ENCODE measurements around the gene NEUROG3.

The NEUROG3 gene

DNA sequence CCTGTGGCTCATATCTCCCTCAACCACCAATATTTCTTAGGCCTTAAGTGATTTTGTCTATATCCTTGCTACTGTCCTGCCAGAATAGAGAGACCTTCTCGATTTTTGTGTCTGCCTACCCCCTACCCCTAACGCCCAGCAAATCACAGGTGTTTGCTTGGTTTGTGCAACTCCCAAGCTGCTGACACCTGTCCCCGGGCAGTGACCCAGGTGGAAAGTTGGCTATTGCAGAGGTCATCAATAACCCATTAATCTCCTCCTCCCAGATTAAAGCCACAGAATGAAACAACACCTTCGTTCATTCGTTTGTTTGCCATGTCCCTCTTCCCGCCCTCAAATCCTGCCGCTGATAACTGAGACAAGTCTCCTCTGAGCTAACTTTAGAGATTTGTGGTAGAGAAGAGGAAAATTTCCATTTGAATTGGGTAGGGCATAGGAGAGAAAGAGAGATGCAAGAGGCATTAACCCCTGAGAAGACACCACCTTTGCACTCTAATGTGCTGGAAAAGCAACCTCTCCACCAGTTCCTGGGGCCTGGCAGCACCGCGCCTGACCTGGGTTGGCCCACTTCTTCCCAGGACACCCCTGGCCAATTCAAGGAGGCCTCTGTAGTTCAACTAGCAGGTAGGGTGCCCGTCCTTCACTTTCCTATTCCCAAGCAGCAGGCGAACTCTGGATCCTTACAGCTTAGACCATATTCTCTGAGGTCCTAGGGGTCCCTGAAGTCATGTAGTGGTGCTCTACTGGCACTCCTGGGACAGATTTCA, 3.0 kb downstream of the NEUROG3 start:
- TF ChIP-seq, protein P1, sequence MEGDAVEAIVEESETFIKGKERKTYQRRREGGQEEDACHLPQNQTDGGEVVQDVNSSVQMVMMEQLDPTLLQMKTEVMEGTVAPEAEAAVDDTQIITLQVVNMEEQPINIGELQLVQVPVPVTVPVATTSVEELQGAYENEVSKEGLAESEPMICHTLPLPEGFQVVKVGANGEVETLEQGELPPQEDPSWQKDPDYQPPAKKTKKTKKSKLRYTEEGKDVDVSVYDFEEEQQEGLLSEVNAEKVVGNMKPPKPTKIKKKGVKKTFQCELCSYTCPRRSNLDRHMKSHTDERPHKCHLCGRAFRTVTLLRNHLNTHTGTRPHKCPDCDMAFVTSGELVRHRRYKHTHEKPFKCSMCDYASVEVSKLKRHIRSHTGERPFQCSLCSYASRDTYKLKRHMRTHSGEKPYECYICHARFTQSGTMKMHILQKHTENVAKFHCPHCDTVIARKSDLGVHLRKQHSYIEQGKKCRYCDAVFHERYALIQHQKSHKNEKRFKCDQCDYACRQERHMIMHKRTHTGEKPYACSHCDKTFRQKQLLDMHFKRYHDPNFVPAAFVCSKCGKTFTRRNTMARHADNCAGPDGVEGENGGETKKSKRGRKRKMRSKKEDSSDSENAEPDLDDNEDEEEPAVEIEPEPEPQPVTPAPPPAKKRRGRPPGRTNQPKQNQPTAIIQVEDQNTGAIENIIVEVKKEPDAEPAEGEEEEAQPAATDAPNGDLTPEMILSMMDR (IDR thresholded peaks at IDR 0.05; ENCODE audit: insufficient read depth, low read length, poor library complexity, severe bottlenecking), result no peak
- Histone ChIP-seq H3K36me3 (ENCODE audit: control insufficient read depth, insufficient read depth, low read length) (no peaks in the 10 kb centered on the region), H3K27me3 (replicated peaks; ENCODE audit: control insufficient read depth, insufficient read depth, low read length) (peaks cover 10% of the 10 kb centered on the region), H3K4me3 (replicated peaks; ENCODE audit: low read depth, low read length) (no peak overlapping the region)
- DNase-seq (ENCODE audit: extremely low read depth, insufficient read length), result no peak

DNA sequence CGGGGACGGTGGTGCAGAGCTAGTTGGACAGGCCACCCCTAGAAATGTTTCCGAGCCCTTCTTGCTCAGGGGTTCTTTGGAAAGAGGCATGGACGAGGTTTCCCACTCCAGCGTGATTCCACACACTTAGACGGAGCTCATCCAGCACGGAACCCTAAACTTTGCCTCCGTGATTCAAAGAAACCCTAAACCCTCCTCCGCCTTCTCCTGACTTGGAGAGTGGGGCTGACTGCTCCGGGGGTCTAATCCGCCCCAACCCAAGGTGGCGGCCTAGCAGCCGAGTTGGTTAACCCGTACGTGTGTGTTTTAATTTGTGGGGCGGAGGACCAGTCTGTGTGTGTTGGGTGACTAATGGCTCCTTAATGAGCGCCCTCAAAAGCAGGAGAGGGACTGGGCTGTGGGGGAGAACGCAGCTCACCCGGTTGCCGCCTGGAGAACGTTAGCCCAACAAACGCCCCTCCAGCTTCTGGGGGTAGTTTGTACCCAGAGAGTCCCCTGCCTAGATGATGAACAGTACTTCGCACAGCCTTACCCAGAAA, 3.8 kb downstream of the NEUROG3 start:
- TF ChIP-seq, protein P1 (IDR thresholded peaks at IDR 0.05; ENCODE audit: insufficient read depth, low read length, poor library complexity, severe bottlenecking), result no peak
- H3K27me3 ChIP-seq (replicated peaks; ENCODE audit: control insufficient read depth, insufficient read depth, low read length), result peaks cover 8% of the 10 kb centered on the region
- H3K36me3 ChIP-seq (ENCODE audit: control insufficient read depth, insufficient read depth, low read length), result no peaks in the 10 kb centered on the region
- DNase-seq (ENCODE audit: extremely low read depth, insufficient read length), result no peak
- H3K4me3 ChIP-seq (replicated peaks; ENCODE audit: low read depth, low read length), result no peak overlapping the region

DNA sequence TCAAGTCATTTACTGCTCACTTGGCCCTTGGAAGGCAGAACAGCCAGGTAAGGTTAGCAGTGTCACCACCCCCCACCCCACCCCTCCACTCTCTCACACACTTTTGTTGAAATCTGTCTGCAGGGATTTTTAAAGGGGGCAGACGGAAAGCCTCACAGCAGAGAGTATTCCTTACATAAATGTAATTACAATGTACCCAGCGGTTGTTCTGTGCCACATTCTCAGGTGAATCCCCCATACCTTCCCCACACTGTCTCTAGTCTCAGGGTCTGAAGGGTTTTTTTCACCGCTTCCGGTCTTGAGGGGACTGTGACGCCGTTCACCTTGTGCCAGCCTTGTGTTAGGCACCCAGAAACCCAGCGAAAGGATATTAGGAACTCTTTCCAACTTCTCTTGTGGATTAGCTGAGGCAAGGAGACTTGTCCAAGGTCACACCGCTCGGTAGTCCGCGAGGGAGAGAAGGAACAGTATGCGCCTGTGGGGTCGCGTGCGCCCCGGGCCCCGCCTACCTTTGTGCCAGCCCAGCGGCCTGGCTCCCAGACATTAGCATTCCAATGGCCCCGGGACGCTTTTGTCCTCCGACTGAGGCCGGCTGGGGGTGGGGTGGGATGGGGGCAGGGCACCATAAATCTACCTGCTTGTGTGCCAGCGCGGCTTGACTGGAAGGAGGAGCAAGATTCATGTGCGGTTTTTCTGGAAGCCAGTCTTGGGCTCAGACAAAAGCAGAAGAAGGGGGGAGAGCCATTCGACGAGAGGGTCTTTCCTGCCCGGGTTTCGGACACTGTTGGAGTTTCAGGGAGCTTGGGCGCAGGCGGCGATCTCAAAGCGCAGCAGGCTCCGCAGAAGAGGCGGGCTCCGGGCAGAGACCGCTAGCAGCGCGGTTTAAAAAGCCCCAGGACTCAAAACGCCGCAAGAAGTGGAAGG, 4.5 kb downstream of the NEUROG3 start:
- Histone ChIP-seq H3K4me3 (replicated peaks; ENCODE audit: low read depth, low read length) (no peak overlapping the region), H3K36me3 (ENCODE audit: control insufficient read depth, insufficient read depth, low read length) (no peaks in the 10 kb centered on the region), H3K27me3 (replicated peaks; ENCODE audit: control insufficient read depth, insufficient read depth, low read length) (peaks cover 10% of the 10 kb centered on the region)
- TF ChIP-seq, protein P1 (IDR thresholded peaks at IDR 0.05; ENCODE audit: insufficient read depth, low read length, poor library complexity, severe bottlenecking), result no peak
- no peak for DNase-seq (ENCODE audit: extremely low read depth, insufficient read length)

DNA sequence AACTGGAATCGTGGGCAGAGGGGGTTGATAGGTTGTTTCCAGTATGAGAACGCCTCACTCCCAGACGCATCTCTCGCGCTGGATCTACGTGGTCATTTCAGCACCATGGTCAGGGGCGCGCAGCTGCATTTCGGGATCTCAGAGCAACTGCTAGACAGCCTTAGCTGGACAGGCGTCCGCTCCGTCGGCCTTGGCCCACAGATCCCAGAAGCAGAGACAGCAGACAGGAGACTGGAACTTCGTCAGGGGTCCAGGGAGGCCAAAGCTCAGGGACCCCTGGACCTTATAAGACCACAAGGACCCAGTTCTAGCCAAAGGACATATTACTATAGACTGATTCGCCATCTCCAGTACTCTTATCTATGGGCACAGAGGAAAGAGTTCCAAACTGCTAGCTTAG, 5.3 kb downstream of the NEUROG3 start:
- H3K27me3 ChIP-seq (replicated peaks; ENCODE audit: control insufficient read depth, insufficient read depth, low read length), result peaks cover 7% of the 10 kb centered on the region
- no peaks in the 10 kb centered on the region for H3K36me3 ChIP-seq (ENCODE audit: control insufficient read depth, insufficient read depth, low read length)
- no peak for DNase-seq (ENCODE audit: extremely low read depth, insufficient read length)
- no peak overlapping the region for H3K4me3 ChIP-seq (replicated peaks; ENCODE audit: low read depth, low read length)
- TF ChIP-seq, protein P1 (IDR thresholded peaks at IDR 0.05; ENCODE audit: insufficient read depth, low read length, poor library complexity, severe bottlenecking), result no peak

DNA sequence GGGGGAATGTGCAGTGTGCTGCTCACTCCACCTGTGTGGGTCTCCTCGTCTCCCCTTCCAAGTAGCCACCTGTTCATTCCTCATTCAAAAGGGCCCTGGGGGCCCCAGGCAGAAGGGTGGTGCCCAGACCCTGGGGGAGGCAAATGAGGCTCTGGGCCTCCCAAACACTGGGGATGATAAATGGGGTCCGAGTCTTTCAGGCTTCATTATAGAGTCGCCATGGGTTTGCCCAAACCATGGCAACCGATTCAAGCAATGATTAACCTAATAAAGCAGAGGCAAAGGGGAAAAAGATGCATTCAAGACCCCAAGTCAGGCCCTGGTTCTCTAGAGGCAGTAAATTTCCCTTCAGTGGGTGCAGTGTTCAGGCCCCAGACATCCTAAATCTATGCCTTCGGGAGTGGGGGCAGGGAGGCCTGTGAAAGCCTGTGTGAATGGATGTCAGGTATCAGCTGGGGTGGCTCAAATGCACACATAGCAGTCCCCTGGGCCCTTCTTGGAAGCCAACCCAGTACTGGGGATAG, 10.4 kb downstream of the NEUROG3 start:
- no peaks in the 10 kb centered on the region for H3K36me3 ChIP-seq (ENCODE audit: control insufficient read depth, insufficient read depth, low read length)
- H3K27me3 ChIP-seq (replicated peaks; ENCODE audit: control insufficient read depth, insufficient read depth, low read length), result peaks cover 2% of the 10 kb centered on the region; the same call in 1 of the 2 replicates
- TF ChIP-seq, protein P1 (IDR thresholded peaks at IDR 0.05; ENCODE audit: insufficient read depth, low read length, poor library complexity, severe bottlenecking), result no peak
- no peak for DNase-seq (ENCODE audit: extremely low read depth, insufficient read length)
- H3K4me3 ChIP-seq (replicated peaks; ENCODE audit: low read depth, low read length), result no peak overlapping the region

Measured in GM06990 (cell line).